Keratinocyte (primary cell): ENCODE measurements around the gene CCDC8. TPM values are rescaled to one million over a fixed set of nuclear protein-coding genes. Genes with fewer than 3 reads are reported as not detected.

ENCODE experiments used
- DNase-seq: peaks from one replicate; pipeline ENCODE4 v3.0.0-alpha.2; 2011; ENCODE audit warnings: low read depth, missing footprints, low spot score
- FAIRE-seq: peaks from 2 replicates; lab custom pipeline; 2011; peaks lifted over from hg19 to GRCh38; lab: Jason Lieb, UNC
- H2AFZ ChIP-seq: 2 replicates; pipeline ENCODE4 v1.6.0; 2012; ENCODE audit warnings: low read length, control low read depth, inconsistent platforms; ENCODE audit not compliant: control insufficient read depth
- H3K27ac ChIP-seq: 2 replicates; pipeline ENCODE4 v1.5.1; 2011; ENCODE audit warnings: low read length; ENCODE audit not compliant: control insufficient read depth, insufficient read depth
- H3K27me3 ChIP-seq: 3 replicates; pipeline ENCODE4 v1.6.0; 2011; ENCODE audit warnings: low read length; ENCODE audit not compliant: control insufficient read depth, insufficient read depth; ENCODE audit errors: extremely low read depth
- H3K36me3 ChIP-seq, 2 experiments: 2 replicates in 1 of 2; 3 replicates in 1 of 2; pipeline ENCODE4 v1.5.1; 2011; ENCODE audit warnings: low read length in 2 of 2, mild to moderate bottlenecking in 1 of 2; ENCODE audit not compliant: control insufficient read depth in 2 of 2, insufficient read depth in 2 of 2; ENCODE audit errors: extremely low read depth in 1 of 2
- H3K4me1 ChIP-seq: 3 replicates; pipeline ENCODE4 v1.5.1; 2011; ENCODE audit warnings: low read length; ENCODE audit not compliant: control insufficient read depth, insufficient read depth; ENCODE audit errors: extremely low read depth
- H3K4me2 ChIP-seq: 3 replicates; pipeline ENCODE4 v1.6.0; 2011; ENCODE audit warnings: low read depth, low read length; ENCODE audit not compliant: control insufficient read depth, insufficient read depth; ENCODE audit errors: extremely low read depth
- H3K4me3 ChIP-seq, 3 experiments: fragments of 200-600 bp in 1 of 3; sonication (generic) in 1 of 3; 2 replicates in 2 of 3; 3 replicates in 1 of 3; pipeline ENCODE4 v1.5.1; 2011 to 2016; ENCODE audit warnings: low read length in 3 of 3, mild to moderate bottlenecking in 3 of 3, control low read depth in 2 of 3, inconsistent platforms in 1 of 3, low read depth in 1 of 3, mixed read lengths in 1 of 3, mixed run types in 1 of 3, moderate library complexity in 1 of 3; ENCODE audit not compliant: control insufficient read depth in 2 of 3, insufficient read depth in 2 of 3; ENCODE audit errors: extremely low read depth in 1 of 3
- H3K79me2 ChIP-seq: 2 replicates; pipeline ENCODE4 v1.6.0; 2012; ENCODE audit warnings: low read length; ENCODE audit not compliant: control insufficient read depth, insufficient read depth
- H3K9ac ChIP-seq: 3 replicates; pipeline ENCODE4 v1.6.0; 2011; ENCODE audit warnings: low read length; ENCODE audit not compliant: control insufficient read depth, insufficient read depth; ENCODE audit errors: extremely low read depth
- H3K9me1 ChIP-seq: 3 replicates; pipeline ENCODE4 v1.6.0; 2011; ENCODE audit warnings: low read length; ENCODE audit not compliant: control insufficient read depth, insufficient read depth; ENCODE audit errors: extremely low read depth
- H3K9me3 ChIP-seq: 2 replicates; pipeline ENCODE4 v1.5.1; 2012; ENCODE audit warnings: low read depth, low read length; ENCODE audit not compliant: control insufficient read depth
- H4K20me1 ChIP-seq: 3 replicates; pipeline ENCODE4 v1.6.0; 2011; ENCODE audit warnings: low read length; ENCODE audit not compliant: control insufficient read depth, insufficient read depth; ENCODE audit errors: extremely low read depth
- CTCF ChIP-seq, 3 experiments: IDR thresholded peaks in 1 of 3; conservative IDR thresholded peaks in 1 of 3; optimal IDR thresholded peaks in 1 of 3; 2 replicates in 2 of 3; 3 replicates in 1 of 3; pipeline versions ENCODE3 to v1.5.1; 2011; ENCODE audit warnings: low read length in 3 of 3, mild to moderate bottlenecking in 3 of 3, moderate library complexity in 2 of 3, control low read depth in 1 of 3, inconsistent platforms in 1 of 3; ENCODE audit not compliant: insufficient read depth in 2 of 3; ENCODE audit errors: extremely low read depth in 1 of 3
- EZH2 ChIP-seq: IDR thresholded peaks from one replicate; pipeline ENCODE4 v1.6.1; 2012; ENCODE audit warnings: inconsistent platforms, mild to moderate bottlenecking, low read length, moderate library complexity
- dilution Hi-C: fragments of 300-500 bp; cut with MboI; formaldehyde crosslinking; loops from one replicate; pipeline ENCODE4 v1.7.0; 2020; ENCODE audit warnings: low sequenced_read_pairs; ENCODE audit not compliant: extremely low pct_ligation_motif_present
- polyA plus RNA-seq, 5 experiments: library from polyadenylated mRNA; depleted of rRNA in 3 of 5; stranded (reverse) in 3 of 5; stranded (forward) in 1 of 5; unstranded in 1 of 5; fragments of >200 nt; gene quantifications; 1 replicate in 1 of 5; 2 replicates in 3 of 5; 3 replicates in 1 of 5; pipeline versions ENCODE4 v1.2.1 to v1.2.3, GENCODE V29; 2011 to 2012; ENCODE audit warnings: missing spikeins in 2 of 5, low read depth in 1 of 5, low replicate concordance in 1 of 5

CCDC8 gene
- polyA plus RNA-seq, 1 donor (not counting 4 experiments of a cell fraction or from before 2014, with no cell fraction given): 5.2 TPM

GRCh38 chr19:46367426-46367825 is 45.9 kb downstream of the CCDC8 start:
- H3K9me3 ChIP-seq: no peaks in the 10 kb centered on the region
- no peak overlapping the region for H3K9ac ChIP-seq
- no peak overlapping the region for H2AFZ ChIP-seq
- H3K4me1 ChIP-seq: peaks cover 22% of the 10 kb centered on the region
- no peak overlapping the region for H3K4me3 ChIP-seq
- no peak for FAIRE-seq
- H3K36me3 ChIP-seq: peaks cover 15 to 23% of the 10 kb centered on the region in 2 experiments
- H3K4me2 ChIP-seq: no peak overlapping the region
- peaks cover 16% of the 10 kb centered on the region for H4K20me1 ChIP-seq
- TF ChIP-seq CTCF (optimal IDR thresholded peaks at IDR 0.05 in 1 of 3, IDR thresholded peaks at IDR 0.05 in 1 of 3, conservative IDR thresholded peaks at IDR 0.05 in 1 of 3; ENCODE audit: extremely low read depth in 1 of 3, insufficient read depth in 2 of 3, low read length in 3 of 3): no peak
- TF ChIP-seq EZH2: no peak
- no peaks in the 10 kb centered on the region for H3K27me3 ChIP-seq
- dilution Hi-C loops: no loop called here
- H3K9me1 ChIP-seq: no peaks in the 10 kb centered on the region
- no peak overlapping the region for H3K27ac ChIP-seq
- H3K79me2 ChIP-seq: peaks cover 28% of the 10 kb centered on the region
- no peak for DNase-seq

- Histone ChIP-seq H3K4me1 (peaks cover 15% of the 10 kb centered on the region), H3K9ac (no peak overlapping the region), H2AFZ (no peak overlapping the region), H3K9me3 (no peaks in the 10 kb centered on the region), H3K4me2 (no peak overlapping the region), H3K27ac (no peak overlapping the region), H3K4me3 (no peak overlapping the region), H3K9me1 (no peaks in the 10 kb centered on the region), H3K27me3 (no peaks in the 10 kb centered on the region), H3K36me3 (peaks cover 15 to 22% of the 10 kb centered on the region in 2 experiments), H4K20me1 (peaks cover 14% of the 10 kb centered on the region), H3K79me2 (peaks cover 28% of the 10 kb centered on the region)
- dilution Hi-C loops: no loop called here
- TF ChIP-seq CTCF (optimal IDR thresholded peaks at IDR 0.05 in 1 of 3, IDR thresholded peaks at IDR 0.05 in 1 of 3, conservative IDR thresholded peaks at IDR 0.05 in 1 of 3; ENCODE audit: extremely low read depth in 1 of 3, insufficient read depth in 2 of 3, low read length in 3 of 3) (no peak), EZH2 (no peak)
- DNase-seq (no peak), FAIRE-seq (no peak)
Measured at GRCh38 chr19:46366620-46367292, 46.6 kb downstream of the CCDC8 start.
